ENCODE measurements around the gene PSAPL1.

GRCh38 chr4:7461230-7461629, 26.5 kb upstream of the PSAPL1 start:
- no peak for TF ChIP-seq SUZ12 (IDR thresholded peaks at IDR 0.05; ENCODE audit: extremely low read depth, insufficient read depth, insufficient read length)
- TF ChIP-seq ZNF274 (IDR thresholded peaks at IDR 0.05; ENCODE audit: low read depth, low read length), result no peak
- TF ChIP-seq YY1 (IDR thresholded peaks at IDR 0.05; ENCODE audit: insufficient read depth, insufficient read length), result no peak
